GF-D8 (cell line): ENCODE measurements around the gene CCDC6.
"Not testable (repeated sequence)": the region's sequence is repeated elsewhere in the genome, so short reads cannot be mapped to it uniquely, and the experiment has no call there.

ENCODE experiments used
- DNase-seq: peaks from one replicate; lab custom pipeline; 2025; lab: John Stamatoyannopoulos, UW

CCDC6 gene

GRCh38 chr10:59754951-59755350, 151.4 kb downstream of the CCDC6 start:
- no peak for DNase-seq

- DNase-seq, result no peak
Measured at GRCh38 chr10:59753267-59753666, 153.1 kb downstream of the CCDC6 start, which contains the start of gene MRLN. TSS of gene MRLN (minus strand) at chr10:59753455.

GRCh38 chr10:59752278-59752940, 153.9 kb downstream of the CCDC6 start:
- DNase-seq, result no peak

GRCh38 chr10:59750155-59750945, 156.0 kb downstream of the CCDC6 start:
- no peak for DNase-seq

GRCh38 chr10:59748834-59749233, 157.5 kb downstream of the CCDC6 start:
- DNase-seq, result no peak

- no peak for DNase-seq
Measured at GRCh38 chr10:59745163-59745650, 161.1 kb downstream of the CCDC6 start.

- not testable (repeated sequence) for DNase-seq
Measured at GRCh38 chr10:59744762-59745161, 161.6 kb downstream of the CCDC6 start.

GRCh38 chr10:59744156-59744555, 162.2 kb downstream of the CCDC6 start:
- DNase-seq, result not testable (repeated sequence)

- DNase-seq, result no peak
Measured at GRCh38 chr10:59741583-59741982, 164.8 kb downstream of the CCDC6 start.

GRCh38 chr10:59741048-59741447, 165.3 kb downstream of the CCDC6 start:
- DNase-seq, result no peak
